WI38 (cell line): ENCODE measurements around the gene LIMS2.

Source experiments
- H3K4me3 ChIP-seq: 2 replicates; pipeline ENCODE4 v1.5.1; 2011; ENCODE audit warnings: low read depth, mild to moderate bottlenecking, control low read depth, low read length
- TF ChIP-seq, protein P1 (sequence below): IDR thresholded peaks from 2 replicates; pipeline ENCODE4 v1.5.1; 2012; ENCODE audit warnings: low read depth, mild to moderate bottlenecking, control low read depth, low read length

The LIMS2 gene

DNA sequence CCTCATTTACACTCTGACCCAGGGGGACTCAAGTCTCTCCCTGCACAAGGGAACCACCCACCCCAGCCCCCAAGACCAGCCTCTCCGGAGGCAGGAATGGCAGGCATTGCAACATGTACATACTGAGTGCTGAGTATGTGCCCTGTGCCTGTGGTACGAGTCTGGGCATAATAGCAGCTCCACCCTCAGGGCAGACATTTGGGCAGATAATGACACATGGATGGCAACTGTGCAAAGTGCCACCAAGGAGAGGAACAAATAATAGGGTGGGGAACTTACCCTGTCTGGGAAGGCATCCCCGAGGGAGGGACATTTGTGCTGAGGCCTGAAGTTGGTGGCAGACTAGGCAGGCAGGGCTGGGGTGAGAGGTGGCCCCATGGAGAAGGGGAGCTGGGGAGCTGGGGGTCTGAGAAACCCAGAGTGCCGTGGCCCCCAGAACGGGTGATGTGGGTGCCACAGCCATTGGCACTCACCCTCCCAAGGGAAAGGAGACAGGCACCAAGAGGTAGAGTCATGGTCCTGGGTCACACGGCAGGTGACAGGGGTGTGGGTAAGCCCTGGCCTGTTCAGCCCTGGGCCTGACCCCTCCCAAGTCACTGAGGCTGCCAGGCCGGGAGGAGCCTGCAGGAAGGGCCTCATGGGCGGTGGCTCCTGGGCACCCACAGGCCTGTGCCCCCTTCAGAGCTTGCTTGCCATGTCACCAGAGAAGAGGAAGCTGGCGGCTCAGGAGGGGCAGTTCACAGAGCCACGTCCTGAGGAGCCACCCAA lies 45.0 kb downstream of the LIMS2 start:
- TF ChIP-seq, protein P1, sequence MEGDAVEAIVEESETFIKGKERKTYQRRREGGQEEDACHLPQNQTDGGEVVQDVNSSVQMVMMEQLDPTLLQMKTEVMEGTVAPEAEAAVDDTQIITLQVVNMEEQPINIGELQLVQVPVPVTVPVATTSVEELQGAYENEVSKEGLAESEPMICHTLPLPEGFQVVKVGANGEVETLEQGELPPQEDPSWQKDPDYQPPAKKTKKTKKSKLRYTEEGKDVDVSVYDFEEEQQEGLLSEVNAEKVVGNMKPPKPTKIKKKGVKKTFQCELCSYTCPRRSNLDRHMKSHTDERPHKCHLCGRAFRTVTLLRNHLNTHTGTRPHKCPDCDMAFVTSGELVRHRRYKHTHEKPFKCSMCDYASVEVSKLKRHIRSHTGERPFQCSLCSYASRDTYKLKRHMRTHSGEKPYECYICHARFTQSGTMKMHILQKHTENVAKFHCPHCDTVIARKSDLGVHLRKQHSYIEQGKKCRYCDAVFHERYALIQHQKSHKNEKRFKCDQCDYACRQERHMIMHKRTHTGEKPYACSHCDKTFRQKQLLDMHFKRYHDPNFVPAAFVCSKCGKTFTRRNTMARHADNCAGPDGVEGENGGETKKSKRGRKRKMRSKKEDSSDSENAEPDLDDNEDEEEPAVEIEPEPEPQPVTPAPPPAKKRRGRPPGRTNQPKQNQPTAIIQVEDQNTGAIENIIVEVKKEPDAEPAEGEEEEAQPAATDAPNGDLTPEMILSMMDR: no peak
- no peak overlapping the region for H3K4me3 ChIP-seq

GRCh38 chr2:127629637-127630036 lies 45.7 kb downstream of the LIMS2 start:
- no peak overlapping the region for H3K4me3 ChIP-seq
- TF ChIP-seq, protein P1: no peak

DNA sequence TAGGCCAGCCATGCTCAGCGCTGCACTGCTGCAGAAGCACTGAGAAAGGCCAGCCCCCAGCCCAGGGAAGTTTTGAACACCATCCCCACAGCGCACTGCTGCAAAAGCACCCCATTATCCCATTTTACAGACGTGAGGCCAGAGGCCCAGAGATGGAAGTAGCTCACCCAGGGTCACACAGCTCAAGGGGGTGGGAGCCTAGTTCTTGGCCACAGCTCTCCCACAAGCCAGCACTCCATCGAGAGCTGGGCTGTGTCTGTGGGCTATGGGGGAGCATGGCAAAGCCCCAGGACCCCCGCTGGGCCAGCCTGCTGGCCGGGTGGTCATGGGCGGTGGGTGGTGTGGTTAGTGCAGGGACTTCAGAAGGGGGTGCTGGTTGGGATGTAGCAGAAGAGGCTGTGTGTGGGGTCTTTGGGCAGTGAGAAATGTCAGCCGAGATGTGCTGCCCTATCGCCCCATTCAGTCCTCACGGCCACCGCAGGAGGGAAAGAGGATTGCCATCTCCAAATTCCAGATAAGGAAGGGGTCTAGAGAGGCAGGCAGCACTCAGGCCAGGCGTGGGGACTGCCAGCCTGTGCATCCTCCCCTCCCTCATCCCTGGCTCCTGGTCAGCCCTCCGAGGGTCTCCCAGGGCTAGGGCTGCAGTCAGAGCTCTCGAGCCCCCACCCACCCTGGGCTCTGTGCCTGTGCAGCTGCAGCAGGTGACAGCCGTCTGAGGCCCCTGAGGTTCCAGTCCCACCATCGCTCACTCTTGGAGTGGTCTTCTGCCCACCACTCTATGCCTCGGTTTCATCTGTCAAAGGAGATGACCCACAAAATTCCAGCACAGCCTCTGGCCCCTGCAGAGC lies 46.3 kb downstream of the LIMS2 start:
- TF ChIP-seq, protein P1: no peak
- H3K4me3 ChIP-seq: no peak overlapping the region

DNA sequence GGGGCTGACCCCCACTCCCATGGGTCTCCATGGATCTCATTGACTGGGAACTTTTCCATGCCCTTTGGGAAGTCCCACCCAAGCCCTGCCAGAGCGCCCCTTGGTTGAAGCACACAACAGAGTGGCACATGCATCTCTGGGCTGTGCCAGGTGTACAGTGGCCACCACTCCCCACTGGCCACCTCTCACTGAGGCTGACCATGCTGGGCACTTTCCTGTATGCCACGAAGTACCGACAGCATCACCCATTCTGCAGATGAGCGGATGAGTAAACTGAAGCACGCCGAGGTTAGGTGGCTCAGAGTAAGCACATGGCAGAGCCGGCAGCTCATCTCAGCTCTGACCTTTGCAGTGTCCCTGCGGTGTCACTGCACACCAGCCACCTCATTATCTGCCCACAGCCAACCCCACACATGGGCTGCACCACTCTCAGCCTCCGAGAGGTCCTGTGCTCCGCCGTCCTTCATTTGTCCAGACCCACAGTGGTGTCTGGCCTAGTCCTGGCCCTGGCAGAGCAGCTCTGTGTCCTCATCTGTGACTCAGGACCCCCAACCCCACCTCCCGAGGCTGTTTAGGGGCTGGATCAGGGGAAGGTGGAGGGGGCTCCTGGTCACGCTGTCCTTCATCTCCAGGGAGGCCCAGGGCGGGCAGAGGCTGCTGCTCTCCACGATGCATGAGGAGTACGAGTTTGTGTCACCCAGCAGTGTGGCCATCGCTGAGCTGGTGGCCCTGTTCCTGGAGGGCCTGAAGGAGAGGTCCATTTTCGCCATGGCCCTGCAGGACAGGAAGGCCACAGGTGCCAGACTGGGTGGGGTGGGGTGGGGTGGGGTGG lies 47.4 kb downstream of the LIMS2 start:
- no peak overlapping the region for H3K4me3 ChIP-seq
- TF ChIP-seq, protein P1: no peak

GRCh38 chr2:127626917-127627739 lies 48.2 kb downstream of the LIMS2 start:
- H3K4me3 ChIP-seq: no peak overlapping the region
- TF ChIP-seq, protein P1: no peak

GRCh38 chr2:127626175-127626574 lies 49.2 kb downstream of the LIMS2 start:
- TF ChIP-seq, protein P1: no peak
- no peak overlapping the region for H3K4me3 ChIP-seq
